ENCODE results near the gene RSPO4.

RSPO4 gene

DNA sequence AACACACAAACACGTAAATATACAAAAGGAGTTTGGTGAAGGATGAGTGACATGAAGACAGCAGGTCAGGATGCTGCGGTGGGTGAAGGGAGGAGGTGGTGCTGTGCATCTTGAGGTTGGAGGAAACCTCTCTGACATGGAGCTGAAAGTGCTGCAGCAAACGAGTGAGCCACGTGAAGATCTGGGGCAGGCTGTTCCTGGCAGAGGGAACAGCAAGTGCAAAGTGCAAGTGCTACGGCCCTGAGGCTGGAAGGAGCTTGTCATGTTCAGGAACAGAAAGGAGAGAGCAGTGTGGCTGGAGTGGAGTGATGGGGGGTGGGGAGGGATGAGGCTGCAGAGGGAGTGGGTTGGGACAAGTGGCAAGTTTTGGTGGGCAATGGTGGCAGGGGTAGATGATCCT is 61.2 kb downstream of the RSPO4 start:
- DNase-seq: no peak

DNA sequence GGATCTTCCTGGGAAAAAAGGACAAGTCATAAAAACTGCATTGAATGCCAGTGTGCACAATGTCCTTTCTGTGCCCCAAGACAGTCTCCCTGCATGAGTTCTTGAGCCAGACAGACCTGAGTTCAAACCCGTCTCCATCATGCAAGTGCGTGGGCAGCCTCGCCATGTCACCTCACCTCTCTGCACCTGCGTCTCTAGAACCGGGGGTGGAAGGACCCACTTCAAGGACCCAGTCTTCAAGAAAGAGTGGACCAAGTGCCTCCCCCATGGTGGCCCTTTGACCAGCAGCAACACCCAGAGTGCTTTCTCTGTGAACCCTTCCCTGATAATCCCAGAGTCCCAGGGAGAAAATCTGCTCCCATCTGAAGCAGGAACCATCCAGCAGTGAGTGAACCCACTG is 62.5 kb downstream of the RSPO4 start:
- no peak for DNase-seq

DNA sequence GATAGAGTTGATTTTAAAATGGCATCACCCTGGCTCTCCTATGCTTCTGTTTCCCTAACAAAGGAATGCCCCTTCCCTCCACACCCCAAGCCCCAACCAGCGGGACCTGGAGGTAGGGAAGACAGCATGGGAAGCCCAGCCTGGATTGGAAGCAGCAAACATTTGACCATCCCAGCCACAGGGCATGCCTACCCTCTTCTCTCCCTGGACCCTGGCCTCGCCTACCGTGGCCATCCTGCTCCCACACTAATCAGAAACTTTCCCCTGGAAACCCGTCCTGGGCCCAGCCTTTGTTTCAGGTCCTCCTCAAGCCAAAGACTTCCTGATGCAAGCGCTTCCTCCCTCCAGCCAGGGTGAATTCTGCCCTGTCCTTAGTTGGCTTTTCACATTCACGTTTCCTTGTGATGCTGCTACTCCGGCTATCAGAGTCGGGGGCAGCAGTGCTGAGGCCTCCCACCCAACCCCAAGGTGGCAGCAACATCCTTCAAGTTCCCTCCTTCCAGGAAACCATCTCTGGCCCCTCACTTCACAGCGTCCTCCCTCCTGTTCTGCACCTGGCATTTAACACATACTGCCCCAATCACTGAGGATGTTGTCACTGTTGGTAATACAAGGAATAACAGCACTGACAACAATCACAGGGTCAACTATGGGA is 67.8 kb downstream of the RSPO4 start:
- no peak for DNase-seq

DNA sequence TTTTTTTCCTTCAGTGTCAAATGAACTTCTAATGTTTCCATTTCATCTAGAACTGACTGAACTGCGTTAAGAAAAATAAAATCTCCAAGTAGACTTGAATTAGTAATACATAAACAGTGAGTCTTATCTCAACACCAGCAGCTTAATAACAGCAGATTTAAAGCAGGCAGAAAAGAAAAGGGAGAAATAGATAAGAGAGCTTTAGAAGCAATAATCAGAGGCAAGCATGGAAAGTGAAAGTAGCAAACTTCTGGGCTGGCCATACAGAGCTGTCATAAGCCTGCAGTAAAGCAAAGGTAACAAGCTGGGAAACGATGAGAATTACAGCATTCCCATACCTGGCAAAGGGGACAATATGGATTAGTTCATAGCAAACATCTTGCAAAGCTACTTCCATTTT is 69.1 kb downstream of the RSPO4 start:
- DNase-seq: no peak

- no peak for DNase-seq
Measured at GRCh38 chr20:931401-931800, 70.7 kb downstream of the RSPO4 start.

DNA sequence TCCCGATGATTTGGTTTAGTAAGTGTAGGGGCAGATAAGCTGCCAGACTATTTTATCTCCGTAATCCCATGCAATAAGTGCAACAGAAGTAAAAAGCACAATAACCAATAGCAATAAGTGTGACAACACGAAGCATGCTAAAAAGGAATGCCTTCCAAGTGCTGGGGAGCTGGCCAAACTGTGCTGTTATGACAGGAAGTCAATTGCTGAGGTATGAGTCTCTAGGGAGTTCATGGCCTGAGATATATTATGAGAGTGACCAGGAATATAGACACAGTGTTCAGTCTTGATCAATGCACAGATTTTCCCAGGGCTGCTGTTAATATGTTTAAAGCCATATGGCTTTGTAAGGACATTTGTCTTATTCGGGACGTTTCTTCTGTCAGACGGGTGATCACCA is 75.4 kb downstream of the RSPO4 start:
- DNase-seq: no peak

- DNase-seq: no peak
Measured at GRCh38 chr20:925516-925915, 76.6 kb downstream of the RSPO4 start.

DNA sequence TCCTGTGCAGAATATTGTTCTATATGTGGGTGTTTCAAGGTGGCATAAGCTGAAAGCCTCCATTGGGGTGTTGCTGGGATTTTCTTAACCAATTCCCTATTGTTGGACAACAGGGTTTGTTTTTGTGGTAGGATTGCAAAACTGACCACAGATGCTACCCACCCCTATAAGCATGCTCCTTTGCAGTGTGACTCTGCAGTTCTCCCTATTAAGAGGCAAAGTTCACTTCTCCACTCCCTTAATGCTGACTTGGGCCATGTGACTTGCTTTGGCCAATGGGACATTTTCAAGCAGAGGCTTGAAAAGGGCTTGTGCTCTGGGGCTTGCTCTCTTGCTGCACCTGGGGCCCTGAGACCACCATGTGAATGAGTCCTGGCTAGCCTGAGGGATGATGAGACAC is 77.5 kb downstream of the RSPO4 start:
- DNase-seq: no peak

- no peak for DNase-seq
Measured at GRCh38 chr20:922781-923180, 79.3 kb downstream of the RSPO4 start.

- DNase-seq: no peak
Measured at GRCh38 chr20:921068-921467, 81.0 kb downstream of the RSPO4 start.

GRCh38 chr20:920311-920710 is 81.8 kb downstream of the RSPO4 start:
- no peak for DNase-seq

DNA sequence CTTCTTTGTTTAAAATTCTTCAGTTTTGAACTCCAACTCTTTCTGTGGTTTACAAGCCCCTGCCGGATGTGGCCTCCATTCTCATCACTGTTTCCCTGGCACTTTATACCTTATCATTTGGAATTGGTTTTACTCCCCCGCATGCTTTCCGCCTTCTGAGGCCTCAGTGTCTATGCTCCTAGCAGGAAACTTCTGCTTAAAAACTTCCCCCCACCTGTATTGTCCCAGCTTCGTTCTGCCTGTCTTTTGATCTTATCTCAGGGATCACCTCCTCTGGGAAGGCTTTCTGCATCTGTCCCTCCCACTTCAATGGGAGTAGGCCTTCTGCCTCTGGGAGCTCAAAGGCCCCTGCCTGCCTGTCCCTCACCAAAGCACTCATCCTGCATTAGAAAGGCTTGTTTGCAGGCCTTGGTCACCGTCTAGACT is 82.6 kb downstream of the RSPO4 start:
- no peak for DNase-seq

GRCh38 chr20:917416-917815 is 84.7 kb downstream of the RSPO4 start:
- DNase-seq: no peak

GRCh38 chr20:916825-917224 is 85.3 kb downstream of the RSPO4 start:
- no peak for DNase-seq

- DNase-seq: no peak
Measured at GRCh38 chr20:916125-916799, 85.8 kb downstream of the RSPO4 start, which contains the start of gene ANGPT4. Gene ANGPT4, minus strand, starts transcription at chr20:916334. Its CDS starts 120 bp downstream, at chr20:916214.

DNA sequence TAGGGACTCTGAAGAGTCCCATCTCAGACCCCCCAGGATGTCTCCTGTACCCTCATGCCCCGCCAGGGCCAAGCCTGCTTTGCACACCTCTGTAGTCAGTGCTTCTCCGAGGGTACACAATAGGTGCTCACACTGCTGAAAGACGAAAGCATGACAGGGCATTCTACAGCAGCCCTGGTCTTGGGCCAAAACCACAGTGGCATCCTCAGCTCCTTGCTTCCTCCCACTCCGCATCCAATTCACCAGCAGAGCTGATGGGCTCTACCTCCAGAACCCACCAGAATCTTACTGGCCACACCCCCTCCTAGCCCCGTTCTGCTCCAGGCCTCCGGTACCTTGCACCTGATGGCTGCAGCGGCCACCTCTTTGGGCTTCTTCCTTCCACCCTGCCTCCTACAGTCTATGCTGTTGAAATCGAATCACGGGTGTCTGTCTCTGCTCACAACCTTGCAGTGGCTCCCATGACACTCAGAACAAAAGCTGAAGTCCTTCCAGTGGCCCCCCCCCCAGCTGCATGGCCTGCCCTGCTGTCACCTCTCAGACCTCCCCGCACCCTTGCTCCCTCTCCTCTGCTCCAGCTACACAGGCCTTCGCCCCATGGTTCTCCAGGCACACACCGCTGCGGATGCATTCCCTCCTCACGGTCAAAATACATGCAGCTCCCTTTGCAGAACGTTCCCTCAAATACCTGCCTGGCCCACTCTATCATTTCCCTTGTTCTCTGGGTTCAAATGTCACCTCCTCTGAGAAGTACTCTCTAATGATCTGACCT is 87.2 kb downstream of the RSPO4 start:
- DNase-seq: no peak

- no peak for DNase-seq
Measured at GRCh38 chr20:913306-913849, 88.7 kb downstream of the RSPO4 start.

- no peak for DNase-seq
Measured at GRCh38 chr20:911882-912600, 90.1 kb downstream of the RSPO4 start.

GRCh38 chr20:910870-911770 is 91.0 kb downstream of the RSPO4 start:
- no peak for DNase-seq

- no peak for DNase-seq
Measured at GRCh38 chr20:910132-910869, 91.8 kb downstream of the RSPO4 start.

DNA sequence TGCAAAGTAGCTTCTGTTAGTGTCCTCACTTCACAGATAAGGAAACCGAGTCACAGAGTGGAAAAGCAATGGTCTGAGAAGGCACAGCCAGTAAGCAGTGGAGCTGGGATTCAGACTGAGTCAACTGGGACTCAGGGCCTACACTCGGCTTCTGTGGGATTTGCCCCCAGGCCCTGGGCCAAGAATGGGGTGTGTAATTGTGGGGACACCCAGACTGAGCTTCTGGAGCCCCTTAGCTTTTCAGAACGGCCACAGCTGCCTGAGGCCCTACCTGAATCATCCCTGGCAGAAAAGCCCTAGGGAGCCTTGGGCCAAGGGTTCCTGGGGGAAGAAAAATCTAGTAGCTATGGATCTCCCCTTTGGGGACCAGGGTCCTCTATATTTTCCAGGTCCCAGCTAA is 92.5 kb downstream of the RSPO4 start:
- no peak for DNase-seq
